ENCODE measurements around the gene PPP2R5C.

The PPP2R5C gene

GRCh38 chr14:101817501-101818001 is 56.0 kb downstream of the PPP2R5C start:
- no peak for DNase-seq

- no peak for DNase-seq
These were observed 57.9 kb downstream of the PPP2R5C start for GRCh38 chr14:101819251-101819990.

- DNase-seq, result no peak
These were observed 58.8 kb downstream of the PPP2R5C start for GRCh38 chr14:101820283-101820798.

GRCh38 chr14:101821528-101821927 is 60.0 kb downstream of the PPP2R5C start:
- no peak for DNase-seq

- DNase-seq, result no peak
These were observed 61.6 kb downstream of the PPP2R5C start for GRCh38 chr14:101823066-101823465.

- no peak for DNase-seq
These were observed 62.1 kb downstream of the PPP2R5C start for GRCh38 chr14:101823511-101824120.

- DNase-seq, result no peak
These were observed 62.8 kb downstream of the PPP2R5C start for GRCh38 chr14:101824339-101824727.

GRCh38 chr14:101825797-101826196 is 64.3 kb downstream of the PPP2R5C start:
- DNase-seq, result no peak

- no peak for DNase-seq
These were observed 64.8 kb downstream of the PPP2R5C start for GRCh38 chr14:101826351-101826750.

GRCh38 chr14:101827286-101827685 is 65.8 kb downstream of the PPP2R5C start:
- DNase-seq, result peak; percentile 25

GRCh38 chr14:101828046-101828445 is 66.5 kb downstream of the PPP2R5C start:
- no peak for DNase-seq

- DNase-seq, result no peak
These were observed 68.8 kb downstream of the PPP2R5C start for GRCh38 chr14:101830271-101830670.

- no peak for DNase-seq
These were observed 71.5 kb downstream of the PPP2R5C start for GRCh38 chr14:101833045-101833444.

GRCh38 chr14:101834397-101834796 is 72.9 kb downstream of the PPP2R5C start:
- no peak for DNase-seq

- no peak for DNase-seq
These were observed 73.5 kb downstream of the PPP2R5C start for GRCh38 chr14:101834800-101835547.

- no peak for DNase-seq
These were observed 74.1 kb downstream of the PPP2R5C start for GRCh38 chr14:101835566-101835965.

GRCh38 chr14:101836135-101836534 is 74.6 kb downstream of the PPP2R5C start:
- no peak for DNase-seq

- DNase-seq, result peak; percentile 7
These were observed 77.0 kb downstream of the PPP2R5C start for GRCh38 chr14:101838476-101838875.

GRCh38 chr14:101839236-101839635 is 77.7 kb downstream of the PPP2R5C start:
- peak; percentile 95 for DNase-seq

- DNase-seq, result no peak
These were observed 78.2 kb downstream of the PPP2R5C start for GRCh38 chr14:101839661-101840060.

GRCh38 chr14:101840649-101841369 is 79.3 kb downstream of the PPP2R5C start:
- DNase-seq, result peak; percentile 64

GRCh38 chr14:101843038-101843437 is 81.5 kb downstream of the PPP2R5C start:
- DNase-seq, result no peak

GRCh38 chr14:101843665-101844064 is 82.2 kb downstream of the PPP2R5C start:
- no peak for DNase-seq

Data from NCI-H2171 treated with DMSO at 0.1 percent for 48 hours (cell line).